ENCODE results near the gene PIP4K2C.

The PIP4K2C gene

DNA sequence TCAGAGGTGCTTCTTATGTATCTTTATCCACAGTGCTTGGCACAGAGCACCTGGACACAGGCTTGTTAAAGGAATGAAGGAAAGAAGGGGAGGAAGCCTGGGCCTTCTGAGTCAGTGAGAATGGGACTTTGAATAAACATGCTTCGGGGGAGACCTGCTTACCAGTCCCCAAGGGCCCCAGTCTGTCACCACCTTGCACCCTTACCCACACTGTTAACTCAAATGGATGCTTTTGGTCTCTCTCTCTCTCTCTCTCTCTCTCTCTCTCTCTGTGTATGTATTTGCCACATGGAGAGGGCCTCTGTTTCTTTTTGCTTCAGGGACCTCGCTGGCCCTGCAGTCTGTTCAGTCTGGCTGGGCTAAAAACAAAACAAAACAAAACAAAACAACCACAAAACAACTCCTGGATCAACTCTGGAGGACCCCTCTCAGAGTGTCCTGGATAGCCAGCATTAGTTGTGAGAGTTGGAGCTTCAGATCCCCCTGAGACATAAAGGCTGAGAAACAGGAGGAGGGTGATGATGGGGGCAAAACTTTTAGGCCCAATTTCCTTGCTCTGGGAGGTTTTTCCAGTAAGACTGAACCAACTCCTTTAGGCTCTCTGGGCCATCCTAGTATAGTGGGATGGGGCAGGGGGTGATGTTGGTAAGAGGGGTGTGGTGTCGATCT lies 39.2 kb upstream of the PIP4K2C start:
- H3K4me3 ChIP-seq (ENCODE audit: low read depth, low read length), result no peak overlapping the region
- no peak for DNase-seq (ENCODE audit: low read depth, low spot score)
- in situ Hi-C loops (cut with HindIII; ENCODE audit: low sequenced_read_pairs), result no loop called here
- TF ChIP-seq, protein P1, sequence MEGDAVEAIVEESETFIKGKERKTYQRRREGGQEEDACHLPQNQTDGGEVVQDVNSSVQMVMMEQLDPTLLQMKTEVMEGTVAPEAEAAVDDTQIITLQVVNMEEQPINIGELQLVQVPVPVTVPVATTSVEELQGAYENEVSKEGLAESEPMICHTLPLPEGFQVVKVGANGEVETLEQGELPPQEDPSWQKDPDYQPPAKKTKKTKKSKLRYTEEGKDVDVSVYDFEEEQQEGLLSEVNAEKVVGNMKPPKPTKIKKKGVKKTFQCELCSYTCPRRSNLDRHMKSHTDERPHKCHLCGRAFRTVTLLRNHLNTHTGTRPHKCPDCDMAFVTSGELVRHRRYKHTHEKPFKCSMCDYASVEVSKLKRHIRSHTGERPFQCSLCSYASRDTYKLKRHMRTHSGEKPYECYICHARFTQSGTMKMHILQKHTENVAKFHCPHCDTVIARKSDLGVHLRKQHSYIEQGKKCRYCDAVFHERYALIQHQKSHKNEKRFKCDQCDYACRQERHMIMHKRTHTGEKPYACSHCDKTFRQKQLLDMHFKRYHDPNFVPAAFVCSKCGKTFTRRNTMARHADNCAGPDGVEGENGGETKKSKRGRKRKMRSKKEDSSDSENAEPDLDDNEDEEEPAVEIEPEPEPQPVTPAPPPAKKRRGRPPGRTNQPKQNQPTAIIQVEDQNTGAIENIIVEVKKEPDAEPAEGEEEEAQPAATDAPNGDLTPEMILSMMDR (IDR thresholded peaks at IDR 0.05; ENCODE audit: low read depth, low read length), result no peak

DNA sequence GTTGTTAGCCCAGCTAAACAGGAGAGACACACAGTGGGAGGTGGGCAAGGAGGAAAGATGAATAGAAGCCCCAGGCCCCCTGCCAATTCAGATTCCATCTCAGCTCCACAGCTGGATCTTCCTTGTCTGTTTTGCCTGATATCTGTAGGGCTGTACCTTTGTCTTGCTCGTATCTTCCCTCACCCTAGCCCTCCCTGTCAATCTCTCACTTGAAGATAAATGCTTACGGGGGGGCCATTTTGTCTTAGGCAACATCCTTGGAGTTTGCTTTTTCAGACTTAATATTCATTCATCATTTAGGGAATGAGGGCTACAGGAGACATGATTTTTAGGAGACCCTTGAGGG lies 38.7 kb upstream of the PIP4K2C start:
- no peak for DNase-seq (ENCODE audit: low read depth, low spot score)
- H3K4me3 ChIP-seq (ENCODE audit: low read depth, low read length), result no peak overlapping the region
- in situ Hi-C loops (cut with HindIII; ENCODE audit: low sequenced_read_pairs), result no loop called here
- TF ChIP-seq, protein P1 (IDR thresholded peaks at IDR 0.05; ENCODE audit: low read depth, low read length), result no peak

DNA sequence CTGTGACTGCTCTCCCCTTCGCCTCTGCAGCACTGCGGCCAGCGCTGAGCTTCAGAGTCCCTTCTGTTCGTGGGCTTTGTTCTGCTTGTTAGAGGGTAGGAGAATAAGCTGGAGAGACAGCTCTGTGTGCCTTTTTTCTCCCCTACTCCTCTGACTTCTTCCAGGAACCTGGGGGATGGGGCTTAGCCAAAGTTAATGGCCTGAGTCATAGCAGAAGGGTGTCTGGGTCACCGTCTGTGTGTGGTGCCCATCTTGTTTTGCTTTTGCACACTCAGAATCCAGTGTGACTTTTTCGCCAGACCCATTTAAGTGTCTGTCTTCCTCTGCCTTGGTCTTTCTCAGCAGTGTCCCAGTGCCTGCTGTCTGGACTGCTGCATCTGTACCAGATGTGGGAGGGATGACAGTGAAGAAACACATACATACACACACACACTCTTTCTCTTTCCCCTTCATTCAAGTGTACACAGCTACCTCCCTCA lies 38.1 kb upstream of the PIP4K2C start:
- in situ Hi-C loops (cut with HindIII; ENCODE audit: low sequenced_read_pairs), result no loop called here
- no peak overlapping the region for H3K4me3 ChIP-seq (ENCODE audit: low read depth, low read length)
- DNase-seq (ENCODE audit: low read depth, low spot score), result peak; percentile 46
- TF ChIP-seq, protein P1 (IDR thresholded peaks at IDR 0.05; ENCODE audit: low read depth, low read length), result no peak

DNA sequence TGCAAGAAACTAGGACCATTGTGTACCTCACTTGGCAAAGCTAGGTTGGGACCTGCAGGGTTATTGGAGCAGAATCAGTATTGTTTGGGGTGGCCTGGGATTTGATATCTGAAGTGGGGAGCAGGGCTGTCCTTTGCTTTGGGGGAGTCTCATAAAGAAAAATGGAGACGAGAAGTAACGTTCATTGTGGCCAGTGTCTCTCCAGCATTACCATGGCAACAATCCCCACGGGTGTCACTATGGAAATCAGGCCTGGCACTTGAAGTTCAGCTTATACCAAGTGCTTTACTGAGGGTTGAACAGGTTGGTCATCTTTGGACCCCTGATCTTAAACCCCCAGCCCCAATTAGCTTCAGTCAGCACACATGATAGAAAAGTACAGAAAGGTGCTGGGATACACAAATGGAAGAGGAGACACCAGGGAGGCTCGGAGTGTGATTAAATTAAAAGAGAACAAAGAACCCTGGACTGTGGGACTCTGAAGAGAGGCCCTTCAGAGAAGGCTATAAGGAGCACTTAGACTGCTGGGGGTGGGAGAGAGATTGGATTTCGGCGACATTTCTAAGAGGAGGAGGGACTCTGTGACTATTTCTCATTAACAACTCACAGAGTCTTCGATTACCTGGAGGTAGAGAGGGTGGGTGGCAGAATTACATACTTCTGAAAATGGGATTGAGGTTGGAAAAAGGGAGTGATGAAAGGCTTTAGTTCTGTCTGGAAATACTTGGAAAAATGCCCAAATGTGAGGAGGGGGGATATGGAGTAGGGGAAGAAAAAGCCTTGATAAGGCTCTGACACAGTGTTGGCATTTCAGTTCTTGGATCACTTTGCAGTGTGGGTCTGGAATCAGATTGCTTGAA lies 37.4 kb upstream of the PIP4K2C start:
- in situ Hi-C loops (cut with HindIII; ENCODE audit: low sequenced_read_pairs), result no loop called here
- no peak overlapping the region for H3K4me3 ChIP-seq (ENCODE audit: low read depth, low read length)
- TF ChIP-seq, protein P1 (IDR thresholded peaks at IDR 0.05; ENCODE audit: low read depth, low read length), result no peak
- no peak for DNase-seq (ENCODE audit: low read depth, low spot score)

DNA sequence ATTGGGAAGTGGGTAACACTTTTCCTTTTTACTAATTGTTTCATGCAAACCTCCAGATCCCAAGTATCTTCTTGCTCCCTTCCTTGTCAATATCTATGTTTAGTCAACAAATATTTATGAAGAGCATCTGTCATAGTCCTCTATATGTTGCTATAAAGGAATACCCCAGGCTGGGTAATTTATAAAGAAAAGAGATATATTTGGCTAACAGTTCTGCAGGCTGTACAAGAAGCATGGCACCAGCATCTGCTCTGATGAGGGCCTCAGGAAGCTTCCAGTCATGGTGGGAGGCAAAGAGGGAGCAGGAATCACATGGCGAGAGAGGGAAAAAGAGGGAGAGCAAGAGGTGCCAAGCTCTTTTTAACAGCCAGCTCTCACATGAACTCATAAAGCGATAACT lies 36.5 kb upstream of the PIP4K2C start:
- TF ChIP-seq, protein P1 (IDR thresholded peaks at IDR 0.05; ENCODE audit: low read depth, low read length), result no peak
- DNase-seq (ENCODE audit: low read depth, low spot score), result no peak
- in situ Hi-C loops (cut with HindIII; ENCODE audit: low sequenced_read_pairs), result no loop called here
- no peak overlapping the region for H3K4me3 ChIP-seq (ENCODE audit: low read depth, low read length)

DNA sequence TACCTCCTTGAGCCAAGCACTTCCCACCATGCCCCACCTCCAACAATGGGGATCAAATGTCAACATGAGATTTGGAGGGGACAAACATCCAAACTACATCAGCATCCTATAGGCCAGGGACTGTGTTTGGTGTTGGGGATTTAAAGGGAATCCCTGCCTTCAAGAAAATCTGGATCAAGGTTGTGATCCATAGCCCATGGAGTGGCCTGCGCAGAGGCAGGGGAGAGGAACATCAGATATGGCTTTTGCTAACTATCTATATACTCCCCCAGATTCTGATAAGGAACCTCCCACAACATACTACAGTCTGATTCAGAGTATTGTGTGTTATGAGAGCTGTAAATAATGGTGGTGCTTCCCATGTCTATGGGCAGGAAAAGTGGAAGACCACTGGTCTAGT lies 36.1 kb upstream of the PIP4K2C start:
- no peak for DNase-seq (ENCODE audit: low read depth, low spot score)
- TF ChIP-seq, protein P1 (IDR thresholded peaks at IDR 0.05; ENCODE audit: low read depth, low read length), result no peak
- H3K4me3 ChIP-seq (ENCODE audit: low read depth, low read length), result no peak overlapping the region
- in situ Hi-C loops (cut with HindIII; ENCODE audit: low sequenced_read_pairs), result no loop called here
